Measurements from ENCODE around the gene ATXN1.
A peak's percentile ranks its signal among the peaks of the same experiment; 100 is the strongest.
"Not testable (repeated sequence)": the region's sequence is repeated elsewhere in the genome, so short reads cannot be mapped to it uniquely, and the experiment has no call there.

ATXN1 gene

DNA sequence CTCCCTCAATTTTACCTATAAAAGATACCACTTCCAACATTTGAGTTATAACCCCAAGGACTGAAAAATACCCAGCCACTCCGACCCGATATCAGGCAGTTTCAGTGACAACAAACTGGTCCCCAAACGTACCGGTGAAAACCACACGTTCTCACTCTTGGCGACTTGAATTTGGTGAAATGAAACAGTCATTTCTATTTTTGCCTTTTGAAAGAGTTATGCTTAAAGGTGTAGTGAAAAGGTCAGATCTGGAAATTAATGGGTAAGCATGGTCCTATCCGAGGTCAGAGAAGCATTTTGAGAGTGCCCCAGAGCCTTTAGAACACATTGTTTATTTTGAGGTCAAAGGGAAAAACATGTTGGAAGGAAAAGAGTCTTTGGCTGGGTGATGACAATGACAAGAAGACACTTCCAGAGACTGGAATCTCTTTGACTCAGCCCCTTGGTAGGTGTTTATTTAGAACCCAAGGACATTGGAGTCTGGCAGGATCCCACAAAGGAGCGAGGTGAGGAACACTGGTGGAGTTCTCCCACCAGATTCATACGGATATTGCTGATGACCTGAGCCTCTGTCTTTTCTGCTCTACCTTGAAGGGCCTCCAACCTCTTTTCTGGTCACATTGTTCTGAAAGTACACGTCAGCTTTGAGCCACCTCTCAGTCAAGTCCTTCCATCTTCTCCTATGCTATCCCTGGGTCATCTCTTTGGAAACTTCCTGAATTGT is 287.9 kb downstream of the ATXN1 start:
- DNase-seq (ENCODE audit: low spot score), result no peak

DNA sequence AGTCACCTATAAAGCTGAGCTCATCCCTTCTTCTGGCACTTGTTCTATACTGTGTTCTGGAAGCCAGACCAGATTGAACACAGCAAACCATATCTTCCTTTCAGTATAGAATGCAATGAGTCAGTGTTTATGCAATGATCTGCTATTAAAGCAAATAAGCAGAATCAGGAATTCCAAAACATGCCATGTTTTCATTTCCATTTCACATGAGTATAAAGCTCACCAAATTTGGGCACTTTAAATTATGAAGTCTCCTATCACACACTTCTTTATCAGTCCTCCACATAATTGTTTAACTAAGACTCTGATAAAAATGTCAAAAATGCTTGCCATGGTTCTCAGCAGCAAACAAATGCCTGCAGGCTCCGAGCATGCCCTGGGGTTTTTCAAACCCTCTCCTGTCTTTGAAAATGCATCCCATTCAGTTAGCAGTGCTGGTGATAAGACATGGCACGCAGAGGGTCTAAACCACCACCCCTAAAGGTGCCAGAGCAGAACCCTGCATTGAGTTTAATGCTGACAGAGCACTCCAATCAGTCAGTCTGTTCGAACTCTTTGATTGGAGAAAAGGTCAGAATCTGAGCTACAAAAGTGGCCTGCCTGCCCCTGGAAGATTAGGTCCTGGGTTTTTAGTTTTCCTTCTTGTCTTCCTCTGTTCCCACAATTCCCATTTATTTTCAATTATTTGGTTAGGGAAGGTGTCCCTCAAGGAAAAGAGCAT is 288.8 kb downstream of the ATXN1 start:
- DNase-seq (ENCODE audit: low spot score), result no peak

DNA sequence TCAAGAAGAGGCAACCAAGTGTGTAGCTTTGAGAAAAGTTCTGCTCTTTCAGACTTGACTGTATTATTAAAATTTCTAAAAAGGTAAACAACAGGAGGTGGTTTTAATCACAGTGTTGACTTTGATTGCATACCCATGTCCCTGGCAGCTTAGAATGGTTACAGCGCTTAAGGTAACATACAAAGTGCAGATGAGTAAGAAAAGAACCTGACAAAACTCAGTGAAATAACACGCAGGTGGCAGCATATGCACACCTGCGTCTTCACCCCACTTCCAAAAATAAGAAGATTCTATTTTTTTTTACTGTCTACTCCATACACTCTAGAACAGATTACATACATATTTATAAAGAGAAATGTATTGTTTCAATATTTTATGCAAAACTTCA is 289.4 kb downstream of the ATXN1 start:
- DNase-seq (ENCODE audit: low spot score), result no peak

DNA sequence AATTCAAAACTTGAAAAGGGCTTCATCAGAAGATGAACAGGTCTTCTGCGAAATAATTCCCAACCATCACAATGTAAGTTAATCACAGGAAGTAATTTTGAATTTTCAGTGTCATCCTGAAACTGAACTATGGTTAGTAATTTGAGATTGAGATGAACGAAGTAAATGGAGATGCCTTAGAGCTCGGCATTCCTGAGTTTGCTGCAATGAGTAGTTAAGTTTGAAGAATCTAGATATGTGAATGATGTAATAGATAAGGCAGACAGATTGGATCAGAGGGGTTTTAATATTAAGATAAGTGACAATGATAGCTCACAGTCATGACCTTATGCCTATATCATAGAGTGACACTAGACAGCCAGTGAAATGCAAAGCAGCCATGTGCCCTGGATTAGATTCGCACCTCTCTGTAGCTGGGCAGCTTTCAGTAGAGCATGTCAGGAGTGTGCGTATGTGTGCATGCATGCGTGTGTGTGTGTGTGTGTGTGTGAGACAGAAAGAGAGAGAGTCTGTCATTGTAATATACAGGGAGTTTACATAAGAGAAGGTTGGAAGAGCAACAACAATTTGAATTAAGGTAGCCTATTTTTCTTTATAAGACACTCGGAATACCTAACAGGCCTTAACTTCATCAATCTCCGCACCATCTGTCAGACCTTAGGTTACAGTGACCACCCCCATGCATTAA is 289.9 kb downstream of the ATXN1 start:
- no peak for DNase-seq (ENCODE audit: low spot score)

DNA sequence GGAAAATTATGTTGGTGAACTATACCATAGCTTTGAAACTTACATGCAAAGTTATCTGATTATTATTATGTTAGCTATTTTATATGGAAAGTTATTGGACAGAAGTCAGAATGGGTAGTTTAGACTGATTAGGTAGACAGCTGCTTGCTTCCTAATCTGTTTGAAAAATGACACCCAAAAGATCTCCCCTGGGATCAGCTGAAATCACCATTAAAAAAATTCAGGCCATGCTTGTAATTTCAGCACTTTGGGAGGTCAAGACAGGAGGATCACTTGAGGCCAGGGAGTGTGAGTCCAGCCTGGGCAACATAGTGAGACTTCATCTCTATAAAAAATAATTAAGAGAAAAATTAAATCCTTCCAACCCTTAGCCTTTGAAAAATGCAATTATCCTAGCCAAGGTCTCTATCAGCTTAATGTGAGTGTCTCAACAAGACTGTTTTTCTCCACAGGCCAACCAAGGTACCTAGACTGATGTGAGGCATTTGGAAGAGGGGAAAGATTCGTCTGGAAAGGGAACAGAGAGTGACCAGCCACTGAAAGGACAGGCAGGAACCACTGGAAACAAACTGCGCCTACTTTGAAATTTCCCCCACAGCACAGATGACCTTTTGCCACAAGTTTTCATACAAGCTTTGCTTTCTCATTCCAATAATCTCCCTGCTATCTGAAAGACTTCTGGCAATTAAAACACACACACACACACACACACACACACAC is 290.6 kb downstream of the ATXN1 start:
- no peak for DNase-seq (ENCODE audit: low spot score)

DNA sequence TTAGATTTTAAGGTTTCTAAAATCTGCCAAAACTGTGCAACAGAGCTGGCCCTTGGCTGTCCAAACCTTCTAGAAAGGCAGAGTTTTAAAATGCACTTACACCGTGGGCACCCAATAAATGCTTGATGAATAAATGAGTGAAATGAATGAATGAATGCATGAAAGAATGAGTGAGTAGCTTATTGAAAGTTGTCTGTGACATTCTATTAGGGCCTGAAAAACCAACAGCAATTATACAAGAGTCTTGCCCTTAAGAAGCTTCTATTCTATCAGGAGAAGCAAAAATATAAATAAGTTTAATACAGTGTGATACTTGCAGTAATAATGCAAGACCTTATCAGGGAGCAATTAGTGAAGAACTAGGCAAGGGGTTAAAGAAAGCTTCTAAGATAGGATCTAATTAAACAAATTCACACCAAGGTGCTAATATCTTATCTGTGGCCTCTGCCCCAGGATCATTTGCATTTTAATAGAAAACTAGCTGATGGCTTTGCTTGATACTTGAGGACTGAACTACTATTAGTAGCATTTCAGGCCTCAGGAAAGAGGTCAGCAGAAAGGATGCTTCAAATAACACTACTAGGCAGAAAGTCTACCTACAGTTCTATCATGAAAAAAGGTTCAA is 292.2 kb downstream of the ATXN1 start:
- no peak for DNase-seq (ENCODE audit: low spot score)

DNA sequence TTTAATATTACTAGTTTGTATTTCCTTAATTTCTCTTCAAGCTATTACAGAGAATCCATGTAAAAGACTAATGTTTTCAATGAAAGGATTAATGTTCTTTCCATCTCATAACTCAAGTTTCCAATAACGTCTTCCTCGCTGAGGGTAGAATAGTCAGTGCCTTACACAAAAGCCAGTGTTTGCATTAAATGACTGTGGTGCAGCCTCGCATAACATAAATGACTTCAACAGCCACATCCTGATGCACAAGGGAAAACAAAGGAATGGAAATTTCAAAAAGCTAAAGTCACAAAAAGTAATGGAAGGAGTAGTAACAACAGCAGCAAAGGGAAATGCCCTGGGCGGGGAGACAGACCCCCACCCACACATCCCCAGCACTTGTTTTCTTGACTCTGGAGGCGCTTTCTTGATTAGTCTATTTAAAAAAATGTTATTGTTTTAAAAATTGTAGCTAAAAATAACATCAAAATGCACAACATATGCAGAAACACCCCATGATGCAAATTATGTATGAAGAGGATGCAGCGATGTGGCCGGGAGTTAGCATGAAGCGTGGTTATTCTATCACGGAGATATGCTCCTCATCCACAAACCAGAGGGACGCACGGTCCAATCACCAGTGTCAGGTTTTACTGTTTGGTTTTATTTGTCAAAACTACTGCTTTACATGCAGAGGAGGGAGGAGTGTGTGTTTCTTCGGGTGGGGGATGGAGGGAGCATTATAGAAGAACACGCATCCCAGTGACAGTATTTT is 294.3 kb downstream of the ATXN1 start:
- DNase-seq (ENCODE audit: low spot score), result no peak

DNA sequence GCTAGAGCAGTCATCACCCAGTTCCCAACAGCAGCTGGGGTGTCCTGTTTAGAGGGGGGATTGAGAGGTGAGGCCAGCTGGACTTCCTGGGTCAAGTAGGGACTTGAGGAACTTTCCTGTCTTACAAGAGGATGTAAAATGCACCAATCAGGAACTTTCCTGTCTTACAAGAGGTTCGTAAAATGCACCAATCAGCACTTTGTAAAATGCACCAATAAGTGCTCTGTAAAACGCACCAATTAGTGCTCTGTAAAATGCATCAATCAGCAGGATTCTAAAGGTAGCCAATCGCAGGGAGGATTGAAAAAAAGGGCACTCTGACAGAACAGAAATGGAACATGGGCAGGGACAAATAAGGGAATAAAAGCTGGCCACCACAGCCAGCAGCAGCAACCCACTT is 297.2 kb downstream of the ATXN1 start:
- DNase-seq (ENCODE audit: low spot score), result no peak

DNA sequence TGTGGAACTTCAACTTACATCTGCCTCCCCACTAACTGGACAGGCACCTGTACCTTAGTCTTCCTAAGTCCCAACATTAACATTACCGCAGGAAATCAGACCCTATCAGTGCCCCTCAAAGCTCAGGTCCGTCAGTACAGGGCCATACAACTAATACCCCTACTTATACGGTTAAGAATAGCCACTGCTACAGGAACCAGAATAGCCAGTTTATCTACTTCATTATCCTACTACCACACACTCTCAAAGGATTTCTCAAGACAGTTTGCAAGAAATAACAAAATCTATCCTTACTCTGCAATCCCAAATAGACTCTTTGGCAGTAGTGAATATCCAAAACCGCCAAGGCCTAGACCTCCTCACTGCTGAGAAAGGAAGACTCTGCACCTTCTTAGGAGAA is 298.0 kb downstream of the ATXN1 start:
- DNase-seq (ENCODE audit: low spot score), result not testable (repeated sequence)

DNA sequence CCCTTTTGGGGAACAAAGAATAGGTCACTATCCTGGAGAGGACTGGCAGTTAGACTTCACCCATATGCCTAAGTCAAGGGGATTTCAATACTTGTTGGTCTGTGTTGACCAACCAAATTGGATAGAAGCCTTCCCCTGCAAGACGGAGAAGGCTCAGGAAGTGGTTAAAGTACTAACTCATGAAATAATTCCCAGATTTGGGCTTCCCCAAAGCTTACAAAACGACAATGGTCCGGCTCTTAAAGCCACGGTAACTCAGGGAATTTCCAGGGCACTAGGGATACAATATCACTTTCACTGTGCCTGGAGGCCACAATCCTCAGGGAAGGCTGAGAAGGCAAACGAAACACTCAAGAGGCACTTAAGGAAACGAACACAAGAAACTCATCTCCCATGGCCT is 299.8 kb downstream of the ATXN1 start:
- DNase-seq (ENCODE audit: low spot score), result no peak

DNA sequence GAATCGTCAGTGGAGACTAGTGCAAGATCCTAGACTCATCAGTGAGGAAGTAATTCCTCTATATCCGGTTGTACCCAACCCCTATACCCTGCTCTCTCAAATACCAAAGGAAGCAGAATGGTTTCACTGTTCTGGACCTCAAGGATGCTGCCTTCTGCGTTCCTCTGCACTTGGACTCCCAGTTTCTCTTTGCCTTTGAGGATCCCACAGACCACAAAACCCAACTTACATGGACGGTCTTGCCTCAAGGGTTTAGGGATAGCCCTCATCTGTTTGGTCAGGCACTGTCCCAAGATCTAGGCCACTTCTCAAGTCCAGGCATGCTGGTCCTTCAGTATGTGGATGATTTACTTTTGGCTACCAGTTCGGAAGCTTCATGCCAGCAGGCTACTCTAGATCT is 301.8 kb downstream of the ATXN1 start:
- not testable (repeated sequence) for DNase-seq (ENCODE audit: low spot score)

DNA sequence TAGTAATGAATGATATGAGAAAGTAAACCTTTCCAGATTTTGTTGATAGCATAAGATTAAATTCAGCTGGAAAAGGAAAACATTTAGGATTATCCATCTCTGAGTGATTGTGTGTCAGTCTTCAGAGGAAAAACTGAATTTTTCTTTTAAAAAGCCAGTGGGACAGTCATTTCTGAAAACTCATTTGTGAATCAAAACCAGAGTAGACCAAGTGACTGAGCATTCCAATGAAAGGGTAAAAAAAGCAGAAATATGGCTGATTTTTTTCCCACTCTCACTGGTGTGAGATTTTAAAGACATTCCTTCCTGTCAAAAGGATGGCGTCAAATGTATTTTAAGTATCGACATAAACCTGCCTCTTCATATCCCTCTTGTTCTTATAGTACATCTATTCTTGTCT is 308.9 kb downstream of the ATXN1 start:
- DNase-seq (ENCODE audit: low spot score), result no peak

DNA sequence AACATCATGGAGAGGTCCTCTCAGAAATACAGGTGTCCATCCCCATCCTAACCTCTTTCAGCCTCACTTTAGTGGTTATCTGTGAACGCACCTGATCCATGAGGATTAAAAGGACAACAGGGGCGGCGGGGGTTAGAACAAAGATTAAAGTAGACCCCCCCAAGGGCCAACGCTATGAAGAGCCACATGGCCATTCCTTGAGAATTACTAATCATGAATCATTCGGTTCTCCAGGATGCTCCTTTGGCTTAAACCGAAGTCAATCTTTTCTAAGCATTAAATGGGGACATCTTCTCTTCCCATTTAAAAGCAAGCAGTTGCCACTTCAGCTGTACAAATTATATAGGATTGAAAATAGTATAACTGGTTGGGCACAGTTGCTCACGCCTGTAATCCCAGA is 310.4 kb downstream of the ATXN1 start:
- DNase-seq (ENCODE audit: low spot score), result no peak

DNA sequence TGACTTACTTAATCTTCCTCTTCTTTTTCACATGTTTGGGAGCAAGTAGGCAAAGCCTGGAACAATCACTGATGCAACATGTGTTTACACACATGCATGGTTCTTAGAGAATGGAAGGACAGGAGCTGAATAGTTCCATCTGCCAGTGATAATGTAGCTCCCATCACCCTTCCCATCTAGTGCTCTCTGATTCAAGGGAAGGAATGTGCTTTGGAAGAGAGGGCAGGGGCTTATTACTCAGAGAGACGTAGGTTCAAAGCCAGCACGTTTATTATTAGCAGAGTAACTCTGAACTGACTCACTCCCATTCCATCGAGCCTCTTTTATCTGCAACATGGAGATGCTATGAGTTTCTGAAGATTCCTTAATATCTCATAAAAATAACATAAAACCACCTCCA is 311.0 kb downstream of the ATXN1 start:
- DNase-seq (ENCODE audit: low spot score), result no peak

DNA sequence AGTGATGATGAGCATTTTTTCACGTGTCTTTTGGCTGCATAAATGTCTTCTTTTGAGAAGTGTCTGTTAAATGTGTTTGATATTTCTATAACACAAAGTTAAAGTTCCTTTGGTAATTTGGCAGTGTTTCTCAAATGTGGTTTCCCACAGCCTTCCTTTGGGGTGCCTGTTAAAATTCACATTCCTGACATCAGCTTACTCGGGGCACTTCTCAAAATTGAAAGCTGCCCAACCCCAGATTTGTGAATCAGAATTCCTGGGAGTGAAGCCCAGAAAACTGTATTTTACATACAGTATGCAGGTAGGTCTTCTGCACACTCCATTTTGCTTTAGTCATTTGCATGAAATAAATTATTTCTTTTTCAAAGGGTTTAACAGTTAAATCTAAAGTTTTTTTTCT is 315.0 kb downstream of the ATXN1 start:
- DNase-seq (ENCODE audit: low spot score), result no peak

DNA sequence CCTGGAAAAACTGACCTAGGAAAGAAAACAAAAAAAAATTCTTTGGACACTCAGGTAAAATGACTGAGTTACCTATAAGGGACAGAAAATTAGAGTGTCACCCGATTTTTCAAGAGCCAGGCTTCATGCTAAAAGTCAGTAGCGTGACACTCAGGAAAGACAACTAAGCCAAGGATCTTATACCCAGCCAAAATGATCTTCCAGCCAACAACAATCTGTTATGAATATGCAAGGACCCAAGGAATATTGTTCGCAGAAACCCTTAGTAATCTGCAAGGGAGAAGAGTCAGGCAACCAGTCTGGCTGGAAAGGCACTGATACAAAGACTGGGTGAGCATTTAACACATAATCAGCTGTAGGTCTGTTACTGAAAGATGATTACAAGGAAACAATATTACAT is 319.2 kb downstream of the ATXN1 start:
- no peak for DNase-seq (ENCODE audit: low spot score)

DNA sequence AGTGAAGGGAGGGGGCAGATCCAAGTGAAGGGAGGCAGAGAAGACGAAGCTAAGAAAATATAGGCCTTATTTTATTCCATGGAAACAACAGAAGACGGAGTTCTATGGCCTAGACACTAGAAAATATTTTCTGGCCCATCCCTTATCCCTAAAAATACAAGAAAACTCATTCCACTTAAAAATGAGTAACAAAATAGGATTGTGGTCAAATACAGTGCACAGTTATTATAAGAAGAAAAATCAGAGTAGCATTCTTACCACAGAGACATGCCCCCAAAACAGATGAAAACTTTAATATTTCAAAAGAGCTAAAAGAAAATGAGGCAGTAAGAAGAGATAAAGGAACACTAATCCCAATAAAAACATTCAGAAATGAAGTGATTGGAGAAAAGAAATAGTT is 320.0 kb downstream of the ATXN1 start:
- DNase-seq (ENCODE audit: low spot score), result no peak

DNA sequence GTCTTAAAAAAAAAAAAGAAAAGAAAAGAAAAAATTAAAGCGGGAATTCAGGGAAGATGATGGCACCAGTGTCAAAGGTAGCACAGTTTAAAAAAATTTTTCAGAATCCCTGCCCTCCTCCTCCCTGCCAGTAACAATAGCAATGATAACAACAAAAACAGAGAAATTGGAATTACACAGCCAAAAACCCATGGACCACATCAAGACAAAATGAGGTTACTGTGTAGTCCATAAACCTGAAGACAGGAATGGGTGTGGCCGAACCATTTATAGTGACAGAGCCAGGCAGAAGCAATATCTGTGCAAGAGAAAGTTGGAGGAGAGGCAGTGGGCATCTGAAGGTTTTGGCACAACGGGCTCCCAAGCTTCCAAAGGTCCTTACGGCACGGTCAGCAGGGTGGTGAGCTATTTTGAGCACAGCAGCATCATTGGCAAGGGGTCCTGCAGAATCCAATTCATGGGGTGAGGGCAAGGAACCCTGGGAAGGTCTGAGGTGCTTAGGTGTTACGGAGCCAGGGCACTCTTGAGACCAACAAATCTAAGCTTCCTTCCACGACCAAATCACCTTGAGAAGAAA is 320.5 kb downstream of the ATXN1 start:
- no peak for DNase-seq (ENCODE audit: low spot score)

DNA sequence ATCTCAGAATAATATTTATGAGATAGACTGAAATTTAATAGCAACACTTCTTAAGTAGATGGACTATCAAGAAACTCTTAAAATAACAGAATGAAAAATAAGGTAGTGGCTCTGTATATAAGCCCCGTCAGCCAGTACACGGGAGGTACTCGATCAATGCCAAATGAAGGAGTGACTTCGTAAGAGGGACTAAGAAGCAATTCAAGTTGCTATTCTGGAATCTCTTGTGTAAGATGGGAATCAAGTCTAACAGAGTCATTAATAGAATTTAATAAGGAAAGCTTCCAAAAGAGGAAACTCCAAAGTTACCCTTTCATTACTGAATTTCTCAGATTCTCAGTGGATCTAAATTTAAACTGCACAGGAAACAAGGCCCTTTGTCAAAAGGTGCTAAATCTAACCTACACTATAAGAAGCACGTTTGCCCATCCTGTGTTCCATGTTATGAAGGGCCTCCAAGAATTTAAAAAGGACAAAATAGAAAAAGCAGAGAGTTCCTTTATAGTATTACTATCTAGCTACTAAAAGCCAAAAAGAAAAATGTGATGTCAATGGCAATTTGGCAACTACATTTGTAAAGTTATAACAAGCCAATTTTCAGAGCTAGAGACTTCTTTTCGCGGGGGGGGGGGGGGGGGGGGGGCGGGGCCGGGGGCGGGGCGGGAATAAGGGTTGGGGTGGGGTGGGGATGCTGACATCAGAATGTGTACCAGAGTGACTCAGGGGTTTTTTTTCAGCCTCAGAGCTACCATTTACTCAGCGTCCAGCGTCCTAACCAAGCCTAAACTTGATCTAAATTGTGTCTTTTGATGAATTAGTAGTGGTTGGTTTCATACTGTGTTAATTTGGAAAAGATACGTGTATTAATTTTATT is 322.3 kb downstream of the ATXN1 start:
- peak; percentile 23 for DNase-seq (ENCODE audit: low spot score)

DNA sequence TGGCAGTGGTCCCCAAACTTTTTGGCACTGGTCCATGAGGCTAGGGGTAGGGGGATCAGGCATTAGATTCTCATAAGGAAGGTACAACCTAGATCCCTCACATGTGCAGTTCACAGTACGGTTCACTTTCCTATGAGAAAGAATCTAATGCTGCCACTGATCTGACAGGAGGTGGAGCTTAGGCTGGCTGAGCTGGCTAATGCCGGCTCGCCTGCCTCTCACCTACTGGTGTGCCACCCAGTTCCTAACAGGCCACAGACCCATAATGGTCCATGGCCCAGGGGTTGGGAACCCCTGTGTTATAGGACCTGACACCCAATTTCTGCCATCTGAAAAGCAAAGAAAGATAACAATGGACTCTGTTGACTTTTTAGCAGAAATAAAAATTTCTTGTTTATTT is 323.3 kb downstream of the ATXN1 start:
- DNase-seq (ENCODE audit: low spot score), result no peak

Data from RKO (cell line).